Renal cortical epithelial cell (primary cell): ENCODE results near the gene SCLT1. TPM values are rescaled to one million over a fixed set of nuclear protein-coding genes. Genes with fewer than 3 reads are reported as not detected.

ENCODE experiments used
- DNase-seq: peaks from one replicate; pipeline ENCODE4 v3.0.0-alpha.2; 2011; ENCODE audit warnings: low read depth
- total RNA-seq: library from RNA; depleted of rRNA; stranded (reverse); fragments of >200 nt; gene quantifications from 2 replicates; pipeline ENCODE4 v1.2.3, GENCODE V29; 2014

The SCLT1 gene
- total RNA-seq, 1 donor from 2014 or later: 11.1 TPM

- no peak for DNase-seq
These were observed 251.9 kb downstream of the SCLT1 start for GRCh38 chr4:128841402-128841801.

GRCh38 chr4:128840711-128841318 lies 252.5 kb downstream of the SCLT1 start:
- no peak for DNase-seq

GRCh38 chr4:128837679-128838078 lies 255.7 kb downstream of the SCLT1 start:
- peak; percentile 49 for DNase-seq

- no peak for DNase-seq
These were observed 256.1 kb downstream of the SCLT1 start for GRCh38 chr4:128837198-128837597.

GRCh38 chr4:128835498-128836222 lies 257.7 kb downstream of the SCLT1 start:
- DNase-seq: no peak

Other genes starting within 250 kb of the SCLT1 start
- gene C4orf33, start 2.6 kb upstream of the SCLT1 start, total RNA-seq: 15.6 and 15.9 TPM in 2 replicates